GM13977 (cell line): ENCODE data around the gene ARF4.
"Not testable (repeated sequence)": the region's sequence is repeated elsewhere in the genome, so short reads cannot be mapped to it uniquely, and the experiment has no call there.

Source experiments
- DNase-seq: peaks from one replicate; pipeline ENCODE4 v3.0.0; 2012; ENCODE audit warnings: low spot score
- in situ Hi-C: fragments of 300-500 bp; cut with MboI; formaldehyde crosslinking; loops from one replicate; pipeline ENCODE4 v1.12.0; 2022; ENCODE audit warnings: low sequenced_read_pairs, low pct_unique_long_range_greater_than_20kb, mixed read lengths, inconsistent platforms; ENCODE audit not compliant: unreplicated experiment
- TF ChIP-seq, protein P1 (sequence below): IDR thresholded peaks from 2 replicates; pipeline ENCODE4 v1.5.1; 2012; ENCODE audit warnings: mild to moderate bottlenecking, control low read depth; ENCODE audit not compliant: insufficient read depth; ENCODE audit errors: extremely low read depth, missing control alignments

Gene ARF4

DNA sequence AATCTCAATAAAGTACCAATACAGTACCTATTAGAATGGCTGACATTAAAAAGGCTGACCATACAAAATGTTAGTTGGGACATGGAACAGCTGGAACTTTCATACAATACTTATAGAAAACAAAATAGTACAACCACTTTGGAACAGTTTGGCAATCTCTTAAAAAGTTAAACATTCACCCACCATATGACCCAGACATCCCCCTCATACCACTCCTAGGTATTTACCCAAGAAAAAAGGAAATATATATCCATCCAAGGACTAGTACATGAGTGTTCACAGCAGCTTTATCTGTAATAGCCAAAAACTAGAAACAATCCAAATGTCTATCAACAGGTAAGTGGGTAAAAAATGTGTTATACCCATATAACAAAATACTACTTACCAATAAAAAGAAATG is 25.2 kb upstream of the ARF4 start:
- TF ChIP-seq, protein P1, sequence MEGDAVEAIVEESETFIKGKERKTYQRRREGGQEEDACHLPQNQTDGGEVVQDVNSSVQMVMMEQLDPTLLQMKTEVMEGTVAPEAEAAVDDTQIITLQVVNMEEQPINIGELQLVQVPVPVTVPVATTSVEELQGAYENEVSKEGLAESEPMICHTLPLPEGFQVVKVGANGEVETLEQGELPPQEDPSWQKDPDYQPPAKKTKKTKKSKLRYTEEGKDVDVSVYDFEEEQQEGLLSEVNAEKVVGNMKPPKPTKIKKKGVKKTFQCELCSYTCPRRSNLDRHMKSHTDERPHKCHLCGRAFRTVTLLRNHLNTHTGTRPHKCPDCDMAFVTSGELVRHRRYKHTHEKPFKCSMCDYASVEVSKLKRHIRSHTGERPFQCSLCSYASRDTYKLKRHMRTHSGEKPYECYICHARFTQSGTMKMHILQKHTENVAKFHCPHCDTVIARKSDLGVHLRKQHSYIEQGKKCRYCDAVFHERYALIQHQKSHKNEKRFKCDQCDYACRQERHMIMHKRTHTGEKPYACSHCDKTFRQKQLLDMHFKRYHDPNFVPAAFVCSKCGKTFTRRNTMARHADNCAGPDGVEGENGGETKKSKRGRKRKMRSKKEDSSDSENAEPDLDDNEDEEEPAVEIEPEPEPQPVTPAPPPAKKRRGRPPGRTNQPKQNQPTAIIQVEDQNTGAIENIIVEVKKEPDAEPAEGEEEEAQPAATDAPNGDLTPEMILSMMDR: no peak
- in situ Hi-C loops: no loop called here
- DNase-seq: no peak

GRCh38 chr3:57617739-57618138 is 20.6 kb upstream of the ARF4 start:
- TF ChIP-seq, protein P1: no peak
- in situ Hi-C loops: no loop called here
- DNase-seq: no peak

GRCh38 chr3:57616233-57616632 is 19.1 kb upstream of the ARF4 start:
- no peak for DNase-seq
- TF ChIP-seq, protein P1: no peak
- in situ Hi-C loops: no loop called here

DNA sequence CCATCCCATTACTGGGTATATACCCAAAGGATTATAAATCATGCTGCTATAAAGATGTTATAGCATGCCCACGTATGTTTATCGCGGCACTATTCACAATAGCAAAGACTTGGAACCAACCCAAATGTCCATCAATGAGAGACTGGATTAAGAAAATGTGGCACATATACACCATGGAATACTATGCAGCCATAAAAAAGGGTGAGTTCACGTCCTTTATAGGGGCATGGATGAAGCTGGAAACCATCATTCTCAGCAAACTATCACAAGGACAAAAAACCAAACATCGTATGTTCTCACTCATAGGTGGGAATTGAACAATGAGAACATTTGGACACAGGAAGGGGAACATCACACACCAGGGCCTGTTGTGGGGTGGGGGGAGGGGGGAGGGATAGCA is 14.7 kb upstream of the ARF4 start:
- DNase-seq, in situ Hi-C loops: not testable (repeated sequence)

- in situ Hi-C loops: no loop called here
- no peak for DNase-seq
These were observed 8.5 kb upstream of the ARF4 start for GRCh38 chr3:57605683-57606082.

DNA sequence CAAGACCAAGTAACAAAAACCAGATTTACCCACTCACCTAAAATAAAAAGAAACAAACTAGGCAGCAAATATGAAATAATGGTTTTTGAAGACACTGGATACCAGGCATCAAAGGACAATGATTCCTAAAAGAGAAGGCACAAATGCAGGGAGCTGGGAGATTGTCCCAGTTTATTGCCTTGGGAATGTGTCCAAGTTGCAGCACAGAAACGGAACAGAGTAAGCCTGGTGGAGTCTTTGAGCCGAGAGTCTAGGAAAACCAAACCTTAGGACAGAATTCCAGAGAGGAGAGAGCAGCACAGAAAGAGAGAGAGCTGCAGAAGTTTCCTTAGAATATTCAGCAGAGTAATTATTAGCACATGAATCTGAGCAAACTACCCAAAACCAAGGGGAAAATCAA is 7.8 kb upstream of the ARF4 start:
- DNase-seq: no peak
- in situ Hi-C loops: no loop called here
- TF ChIP-seq, protein P1: no peak

More at GRCh38 chr3:57605683-57606082, 8.5 kb upstream of the ARF4 start:
- TF ChIP-seq, protein P1: no peak

DNA sequence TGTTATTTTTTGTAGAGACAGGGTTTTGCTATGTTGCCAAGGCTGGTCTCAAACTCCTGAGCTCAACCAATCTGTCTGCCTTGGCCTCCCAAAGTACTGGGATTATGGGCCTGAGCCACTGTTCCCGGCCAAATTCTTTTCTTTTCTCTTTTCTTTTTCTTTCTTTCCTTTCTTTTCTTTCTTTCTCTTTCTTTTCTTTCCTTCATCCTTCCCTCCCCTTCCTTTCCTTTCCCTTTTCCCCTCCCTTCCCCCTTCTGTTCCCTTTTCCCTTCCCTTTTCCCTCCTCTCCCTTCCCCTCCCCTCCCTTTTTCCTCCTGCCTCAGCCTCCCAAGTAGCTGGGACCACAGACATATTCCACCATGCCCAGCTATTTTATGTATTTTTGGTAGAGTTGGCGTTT is 3.1 kb upstream of the ARF4 start:
- DNase-seq: no peak
- TF ChIP-seq, protein P1: no peak
- in situ Hi-C loops: no loop called here
